NCI-H1105 treated with DMSO at 0.1 percent for 48 hours (cell line): ENCODE measurements around the gene STRADA.

Experiments used
- DNase-seq: peaks from one replicate; lab custom pipeline; 2025; lab: John Stamatoyannopoulos, UW

The STRADA gene

GRCh38 chr17:63682981-63683380 is 58.6 kb downstream of the STRADA start:
- no peak for DNase-seq

GRCh38 chr17:63682441-63682840 is 59.2 kb downstream of the STRADA start:
- DNase-seq, result no peak

- DNase-seq, result no peak
These were observed 60.1 kb downstream of the STRADA start for GRCh38 chr17:63681530-63681929.

GRCh38 chr17:63680700-63681099 is 60.9 kb downstream of the STRADA start:
- DNase-seq, result no peak

- no peak for DNase-seq
These were observed 62.4 kb downstream of the STRADA start for GRCh38 chr17:63679214-63679613.

GRCh38 chr17:63676584-63676983 is 65.0 kb downstream of the STRADA start:
- no peak for DNase-seq

GRCh38 chr17:63675607-63676546 is 65.7 kb downstream of the STRADA start:
- DNase-seq, result peak; percentile 80

GRCh38 chr17:63675231-63675606 is 66.4 kb downstream of the STRADA start:
- DNase-seq, result no peak

- no peak for DNase-seq
These were observed 68.7 kb downstream of the STRADA start for GRCh38 chr17:63672856-63673255.

GRCh38 chr17:63665527-63666214 is 75.9 kb downstream of the STRADA start:
- no peak for DNase-seq

GRCh38 chr17:63659850-63660249 is 81.7 kb downstream of the STRADA start:
- no peak for DNase-seq

GRCh38 chr17:63658366-63658765 is 83.2 kb downstream of the STRADA start:
- no peak for DNase-seq

- no peak for DNase-seq
These were observed 83.8 kb downstream of the STRADA start for GRCh38 chr17:63657786-63658185.

GRCh38 chr17:63653050-63653449 is 88.5 kb downstream of the STRADA start:
- DNase-seq, result no peak
